ENCODE data around the gene OR10A6. TPM values are rescaled to one million over a fixed set of nuclear protein-coding genes. Genes with fewer than 3 reads are reported as not detected.

Gene OR10A6
- total RNA-seq, 1 donor, result under 0.01 TPM

GRCh38 chr11:7893796-7894195 lies 37.3 kb downstream of the OR10A6 start:
- no peak for DNase-seq (ENCODE audit: insufficient read length, low spot score, missing footprints)
- Histone ChIP-seq H3K4me3 (ENCODE audit: insufficient read depth, low read length) (no peak overlapping the region), H2AFZ (ENCODE audit: low read length) (peak overlapping the region; percentile 98), H3K27ac (ENCODE audit: low read depth, low read length) (no peak overlapping the region), H4K20me1 (ENCODE audit: insufficient read depth, low read length) (no peaks in the 10 kb centered on the region), H3K79me2 (ENCODE audit: insufficient read depth, low read length) (no peaks in the 10 kb centered on the region), H3K4me1 (ENCODE audit: insufficient read depth, low read length) (peaks cover 31% of the 10 kb centered on the region), H3K4me2 (ENCODE audit: insufficient read depth, low read length) (no peak overlapping the region), H3K36me3 (ENCODE audit: insufficient read depth, low read length) (no peaks in the 10 kb centered on the region), H3K27me3 (ENCODE audit: insufficient read depth, low read length) (no peaks in the 10 kb centered on the region), H3K9me3 (ENCODE audit: low read depth, low read length) (no peaks in the 10 kb centered on the region)
- no peak for TF ChIP-seq CTCF (IDR thresholded peaks at IDR 0.05; ENCODE audit: extremely low read depth, low read depth, low read length)

GRCh38 chr11:7892840-7893254 lies 38.2 kb downstream of the OR10A6 start:
- Histone ChIP-seq H3K27ac (ENCODE audit: low read depth, low read length) (peak overlapping the region; percentile 76), H2AFZ (ENCODE audit: low read length) (peak overlapping the region; percentile 98), H3K4me3 (ENCODE audit: insufficient read depth, low read length) (no peak overlapping the region), H4K20me1 (ENCODE audit: insufficient read depth, low read length) (no peaks in the 10 kb centered on the region), H3K27me3 (ENCODE audit: insufficient read depth, low read length) (no peaks in the 10 kb centered on the region), H3K4me2 (ENCODE audit: insufficient read depth, low read length) (peak overlapping the region; percentile 67), H3K9me3 (ENCODE audit: low read depth, low read length) (no peaks in the 10 kb centered on the region), H3K36me3 (ENCODE audit: insufficient read depth, low read length) (no peaks in the 10 kb centered on the region), H3K4me1 (ENCODE audit: insufficient read depth, low read length) (peaks cover 31% of the 10 kb centered on the region), H3K79me2 (ENCODE audit: insufficient read depth, low read length) (no peaks in the 10 kb centered on the region)
- TF ChIP-seq CTCF (IDR thresholded peaks at IDR 0.05; ENCODE audit: extremely low read depth, low read depth, low read length), result peak; percentile 76
- no peak for DNase-seq (ENCODE audit: insufficient read length, low spot score, missing footprints)

- H3K27me3 ChIP-seq (ENCODE audit: insufficient read depth, low read length), result no peaks in the 10 kb centered on the region
- H3K4me1 ChIP-seq (ENCODE audit: insufficient read depth, low read length), result peaks cover 31% of the 10 kb centered on the region
- no peaks in the 10 kb centered on the region for H3K79me2 ChIP-seq (ENCODE audit: insufficient read depth, low read length)
- H4K20me1 ChIP-seq (ENCODE audit: insufficient read depth, low read length), result no peaks in the 10 kb centered on the region
- peak overlapping the region; percentile 17 for H3K4me3 ChIP-seq (ENCODE audit: insufficient read depth, low read length)
- peak overlapping the region; percentile 67 for H3K4me2 ChIP-seq (ENCODE audit: insufficient read depth, low read length)
- no peaks in the 10 kb centered on the region for H3K36me3 ChIP-seq (ENCODE audit: insufficient read depth, low read length)
- DNase-seq (ENCODE audit: insufficient read length, low spot score, missing footprints), result no peak
- H2AFZ ChIP-seq (ENCODE audit: low read length), result peak overlapping the region; percentile 58
- peak overlapping the region; percentile 76 for H3K27ac ChIP-seq (ENCODE audit: low read depth, low read length)
- no peaks in the 10 kb centered on the region for H3K9me3 ChIP-seq (ENCODE audit: low read depth, low read length)
- TF ChIP-seq CTCF (IDR thresholded peaks at IDR 0.05; ENCODE audit: extremely low read depth, low read depth, low read length), result no peak
Observed at GRCh38 chr11:7892059-7892699, 38.9 kb downstream of the OR10A6 start.

- Histone ChIP-seq H3K36me3 (ENCODE audit: insufficient read depth, low read length) (no peaks in the 10 kb centered on the region), H3K4me2 (ENCODE audit: insufficient read depth, low read length) (peak overlapping the region; percentile 82), H3K9me3 (ENCODE audit: low read depth, low read length) (no peaks in the 10 kb centered on the region), H3K27me3 (ENCODE audit: insufficient read depth, low read length) (no peaks in the 10 kb centered on the region), H4K20me1 (ENCODE audit: insufficient read depth, low read length) (no peaks in the 10 kb centered on the region), H3K79me2 (ENCODE audit: insufficient read depth, low read length) (no peaks in the 10 kb centered on the region), H2AFZ (ENCODE audit: low read length) (peak overlapping the region; percentile 91), H3K4me3 (ENCODE audit: insufficient read depth, low read length) (peak overlapping the region; percentile 62), H3K27ac (ENCODE audit: low read depth, low read length) (peak overlapping the region; percentile 47), H3K4me1 (ENCODE audit: insufficient read depth, low read length) (peaks cover 31% of the 10 kb centered on the region)
- TF ChIP-seq CTCF (IDR thresholded peaks at IDR 0.05; ENCODE audit: extremely low read depth, low read depth, low read length), result no peak
- peak; percentile 77 for DNase-seq (ENCODE audit: insufficient read length, low spot score, missing footprints)
Observed at GRCh38 chr11:7890417-7891172, 40.5 kb downstream of the OR10A6 start.
